Astrocyte (in vitro differentiated cells and primary cell): ENCODE results near the gene TDRD1. TPM values are rescaled to one million over a fixed set of nuclear protein-coding genes. Genes with fewer than 3 reads are reported as not detected.
A peak's percentile ranks its signal among the peaks of the same experiment; 100 is the strongest.

Experiments
- DNase-seq: peaks from one replicate; pipeline ENCODE4 v3.0.0-alpha.2; 2010; ENCODE audit warnings: low read depth
- FAIRE-seq: peaks from 2 replicates; lab custom pipeline; 2011; peaks lifted over from hg19 to GRCh38; lab: Jason Lieb, UNC
- H2AFZ ChIP-seq: 2 replicates; pipeline ENCODE4 v1.6.0; 2012; ENCODE audit warnings: low read depth, low read length, inconsistent platforms
- H3K27ac ChIP-seq: 2 replicates; pipeline ENCODE4 v1.5.1; 2011; ENCODE audit warnings: low read depth, low read length, inconsistent platforms
- H3K27me3 ChIP-seq: 2 replicates; pipeline ENCODE4 v1.6.0; 2011; ENCODE audit warnings: low read length, inconsistent platforms; ENCODE audit not compliant: insufficient read depth
- H3K36me3 ChIP-seq: 2 replicates; pipeline ENCODE4 v1.5.1; 2011; ENCODE audit warnings: low read length, inconsistent platforms; ENCODE audit not compliant: insufficient read depth
- H3K4me1 ChIP-seq: 2 replicates; pipeline ENCODE4 v1.5.1; 2011; ENCODE audit warnings: low read length, inconsistent platforms; ENCODE audit not compliant: insufficient read depth
- H3K4me2 ChIP-seq: 2 replicates; pipeline ENCODE4 v1.6.0; 2012; ENCODE audit warnings: low read length, inconsistent platforms
- H3K4me3 ChIP-seq: 2 replicates; pipeline ENCODE4 v1.5.1; 2011; ENCODE audit warnings: low read depth, mild to moderate bottlenecking, low read length, inconsistent platforms; ENCODE audit not compliant: insufficient read depth
- H3K79me2 ChIP-seq: 2 replicates; pipeline ENCODE4 v1.6.0; 2012; ENCODE audit warnings: mild to moderate bottlenecking, low read length, inconsistent platforms; ENCODE audit not compliant: insufficient read depth
- H3K9ac ChIP-seq: 2 replicates; pipeline ENCODE4 v1.6.0; 2012; ENCODE audit warnings: mild to moderate bottlenecking, low read length, inconsistent platforms
- H3K9me3 ChIP-seq: 2 replicates; pipeline ENCODE4 v1.5.1; 2012; ENCODE audit warnings: low read depth, mild to moderate bottlenecking, low read length, inconsistent platforms; ENCODE audit not compliant: insufficient read depth
- H4K20me1 ChIP-seq: 2 replicates; pipeline ENCODE4 v1.6.0; 2012; ENCODE audit warnings: low read length, inconsistent platforms; ENCODE audit not compliant: insufficient read depth
- H3K27ac Mint-ChIP-seq: one replicate; pipeline ENCODE4 v1.8.0; 2021; ENCODE audit warnings: mild to moderate bottlenecking, mixed read lengths; ENCODE audit not compliant: unreplicated experiment
- H3K27me3 Mint-ChIP-seq: one replicate; pipeline ENCODE4 v1.8.0; 2021; ENCODE audit warnings: low read depth, mixed read lengths; ENCODE audit not compliant: unreplicated experiment
- H3K36me3 Mint-ChIP-seq: one replicate; pipeline ENCODE4 v1.8.0; 2021; ENCODE audit warnings: low read depth, mixed read lengths; ENCODE audit not compliant: unreplicated experiment
- H3K4me1 Mint-ChIP-seq: one replicate; pipeline ENCODE4 v1.8.0; 2021; ENCODE audit warnings: low read depth, mixed read lengths; ENCODE audit not compliant: unreplicated experiment
- H3K4me3 Mint-ChIP-seq: one replicate; pipeline ENCODE4 v1.8.0; 2021; ENCODE audit warnings: mild to moderate bottlenecking, moderate library complexity, mixed read lengths; ENCODE audit not compliant: unreplicated experiment
- H3K9me3 Mint-ChIP-seq: one replicate; pipeline ENCODE4 v1.8.0; 2021; ENCODE audit warnings: mild to moderate bottlenecking, mixed read lengths; ENCODE audit not compliant: unreplicated experiment
- EZH2 ChIP-seq: IDR thresholded peaks from 2 replicates; pipeline ENCODE4 v1.6.1; 2012; ENCODE audit warnings: mild to moderate bottlenecking, low read length, inconsistent platforms; ENCODE audit not compliant: insufficient read depth
- total RNA-seq: library from RNA; stranded (reverse); gene quantifications from 2 replicates; pipeline ENCODE4 v1.2.1, GENCODE V29; 2021
- TF ChIP-seq, protein P1 (sequence below): IDR thresholded peaks from 2 replicates; pipeline ENCODE4 v1.5.1; 2011; ENCODE audit warnings: low read depth, mild to moderate bottlenecking, inconsistent platforms, low read length, moderate library complexity; ENCODE audit not compliant: insufficient read depth

TDRD1 gene
- total RNA-seq, 1 donor from 2014 or later, result not detected

- H3K36me3 Mint-ChIP-seq, result no peaks in the 10 kb centered on the region
- H3K36me3 ChIP-seq, result no peaks in the 10 kb centered on the region
- H3K9me3 Mint-ChIP-seq, result peaks cover 2% of the 10 kb centered on the region
- no peak overlapping the region for H3K9ac ChIP-seq
- peaks cover 2% of the 10 kb centered on the region for H3K27me3 Mint-ChIP-seq
- H3K4me1 Mint-ChIP-seq, result peaks cover 21% of the 10 kb centered on the region
- no peak for TF ChIP-seq EZH2
- TF ChIP-seq, protein P1, sequence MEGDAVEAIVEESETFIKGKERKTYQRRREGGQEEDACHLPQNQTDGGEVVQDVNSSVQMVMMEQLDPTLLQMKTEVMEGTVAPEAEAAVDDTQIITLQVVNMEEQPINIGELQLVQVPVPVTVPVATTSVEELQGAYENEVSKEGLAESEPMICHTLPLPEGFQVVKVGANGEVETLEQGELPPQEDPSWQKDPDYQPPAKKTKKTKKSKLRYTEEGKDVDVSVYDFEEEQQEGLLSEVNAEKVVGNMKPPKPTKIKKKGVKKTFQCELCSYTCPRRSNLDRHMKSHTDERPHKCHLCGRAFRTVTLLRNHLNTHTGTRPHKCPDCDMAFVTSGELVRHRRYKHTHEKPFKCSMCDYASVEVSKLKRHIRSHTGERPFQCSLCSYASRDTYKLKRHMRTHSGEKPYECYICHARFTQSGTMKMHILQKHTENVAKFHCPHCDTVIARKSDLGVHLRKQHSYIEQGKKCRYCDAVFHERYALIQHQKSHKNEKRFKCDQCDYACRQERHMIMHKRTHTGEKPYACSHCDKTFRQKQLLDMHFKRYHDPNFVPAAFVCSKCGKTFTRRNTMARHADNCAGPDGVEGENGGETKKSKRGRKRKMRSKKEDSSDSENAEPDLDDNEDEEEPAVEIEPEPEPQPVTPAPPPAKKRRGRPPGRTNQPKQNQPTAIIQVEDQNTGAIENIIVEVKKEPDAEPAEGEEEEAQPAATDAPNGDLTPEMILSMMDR, result no peak
- no peaks in the 10 kb centered on the region for H3K9me3 ChIP-seq
- no peak overlapping the region for H3K27ac ChIP-seq
- H3K4me3 Mint-ChIP-seq, result no peak overlapping the region
- H3K4me3 ChIP-seq, result no peak overlapping the region
- H3K27me3 ChIP-seq, result no peaks in the 10 kb centered on the region
- H3K79me2 ChIP-seq, result no peaks in the 10 kb centered on the region
- peaks cover 19% of the 10 kb centered on the region for H3K4me1 ChIP-seq
- no peak overlapping the region for H3K27ac Mint-ChIP-seq
- H3K4me2 ChIP-seq, result no peak overlapping the region
- no peak overlapping the region for H2AFZ ChIP-seq
- H4K20me1 ChIP-seq, result no peaks in the 10 kb centered on the region
- DNase-seq, result peak; percentile 67
- FAIRE-seq, result no peak
Observed at GRCh38 chr10:114259824-114260223, 80.7 kb downstream of the TDRD1 start.

GRCh38 chr10:114260366-114260765, 81.2 kb downstream of the TDRD1 start:
- H3K4me2 ChIP-seq, result no peak overlapping the region
- no peak overlapping the region for H3K27ac Mint-ChIP-seq
- H4K20me1 ChIP-seq, result no peaks in the 10 kb centered on the region
- no peaks in the 10 kb centered on the region for H3K27me3 ChIP-seq
- H3K27me3 Mint-ChIP-seq, result no peaks in the 10 kb centered on the region
- FAIRE-seq (no peak), DNase-seq (peak; percentile 20)
- no peak overlapping the region for H3K27ac ChIP-seq
- H3K4me1 ChIP-seq, result peaks cover 19% of the 10 kb centered on the region
- peaks cover 2% of the 10 kb centered on the region for H3K9me3 Mint-ChIP-seq
- TF ChIP-seq EZH2, result no peak
- TF ChIP-seq, protein P1, result no peak
- no peaks in the 10 kb centered on the region for H3K36me3 Mint-ChIP-seq
- H3K79me2 ChIP-seq, result no peaks in the 10 kb centered on the region
- H3K4me1 Mint-ChIP-seq, result peaks cover 23% of the 10 kb centered on the region
- H3K9ac ChIP-seq, result no peak overlapping the region
- no peaks in the 10 kb centered on the region for H3K9me3 ChIP-seq
- no peak overlapping the region for H2AFZ ChIP-seq
- H3K4me3 Mint-ChIP-seq, result no peak overlapping the region
- no peaks in the 10 kb centered on the region for H3K36me3 ChIP-seq
- no peak overlapping the region for H3K4me3 ChIP-seq

GRCh38 chr10:114261076-114261475, 81.9 kb downstream of the TDRD1 start:
- no peaks in the 10 kb centered on the region for H3K36me3 Mint-ChIP-seq
- Histone ChIP-seq H3K4me1 (peaks cover 19% of the 10 kb centered on the region), H3K79me2 (no peaks in the 10 kb centered on the region), H3K9ac (no peak overlapping the region), H4K20me1 (no peaks in the 10 kb centered on the region), H3K9me3 (no peaks in the 10 kb centered on the region), H3K36me3 (no peaks in the 10 kb centered on the region), H3K4me2 (peak overlapping the region; percentile 30), H3K27me3 (no peaks in the 10 kb centered on the region), H3K4me3 (no peak overlapping the region), H2AFZ (no peak overlapping the region), H3K27ac (no peak overlapping the region)
- H3K4me1 Mint-ChIP-seq, result peaks cover 24% of the 10 kb centered on the region
- peak overlapping the region; percentile 83 for H3K27ac Mint-ChIP-seq
- no peaks in the 10 kb centered on the region for H3K27me3 Mint-ChIP-seq
- no peak overlapping the region for H3K4me3 Mint-ChIP-seq
- FAIRE-seq (no peak), DNase-seq (peak; percentile 94)
- TF ChIP-seq, protein P1, result no peak
- no peak for TF ChIP-seq EZH2
- H3K9me3 Mint-ChIP-seq, result no peaks in the 10 kb centered on the region
